MCF 10A (cell line): ENCODE data around the gene FNDC11. TPM values are rescaled to one million over a fixed set of nuclear protein-coding genes. Genes with fewer than 3 reads are reported as not detected.

ENCODE experiments used
- BruUV-seq: library from RNA; stranded (reverse); fragments of 400-500 nt; replicated peaks from 2 replicates; lab custom pipeline; 2021; lab: Mats Ljungman, UMichigan
- CTCF ChIA-PET: fragments of 300-600 bp; sonication (Branson Sonifier 250); formaldehyde crosslinking; extraction: SDS; loops from one replicate; lab custom pipeline; 2021; ENCODE audit warnings: antibody characterized with exemption, inconsistent platforms; lab: Yijun Ruan, JAX
- POLR2A ChIA-PET: fragments of 300-600, 350-650 bp; sonication (Branson Sonifier 250); formaldehyde crosslinking; extraction: SDS; loops from one replicate; lab custom pipeline; 2020; ENCODE audit warnings: antibody characterized with exemption, inconsistent platforms; lab: Yijun Ruan, JAX
- DNase-seq: peaks from one replicate; pipeline ENCODE4 v3.0.0-alpha.2; 2018; ENCODE audit not compliant: unreplicated experiment
- H3K27ac Mint-ChIP-seq: one replicate; pipeline ENCODE4 v1.8.0; 2022; ENCODE audit warnings: mild to moderate bottlenecking, low read depth, mixed read lengths; ENCODE audit not compliant: unreplicated experiment
- H3K27me3 Mint-ChIP-seq: one replicate; pipeline ENCODE4 v1.8.0; 2022; ENCODE audit warnings: mixed read lengths; ENCODE audit not compliant: insufficient read depth, unreplicated experiment
- H3K36me3 Mint-ChIP-seq: one replicate; pipeline ENCODE4 v1.8.0; 2022; ENCODE audit warnings: mild to moderate bottlenecking, moderate library complexity, mixed read lengths; ENCODE audit not compliant: insufficient read depth, unreplicated experiment
- H3K4me1 Mint-ChIP-seq: one replicate; pipeline ENCODE4 v1.8.0; 2022; ENCODE audit warnings: mixed read lengths; ENCODE audit not compliant: insufficient read depth, unreplicated experiment
- H3K4me3 Mint-ChIP-seq: one replicate; pipeline ENCODE4 v1.8.0; 2022; ENCODE audit warnings: mild to moderate bottlenecking, moderate library complexity, mixed read lengths; ENCODE audit not compliant: unreplicated experiment
- H3K9me3 Mint-ChIP-seq: one replicate; pipeline ENCODE4 v1.8.0; 2022; ENCODE audit warnings: mixed read lengths; ENCODE audit not compliant: unreplicated experiment
- CTCF ChIP-seq: fragments of 200-600 bp; IDR thresholded peaks from one replicate; pipeline ENCODE4 v1.8.0; 2022; ENCODE audit warnings: antibody characterized with exemption, mild to moderate bottlenecking; ENCODE audit not compliant: unreplicated experiment
- intact Hi-C: fragments of 100-400 bp; cut with micrococcal nuclease; formaldehyde crosslinking; loops from 2 replicates; pipeline ENCODE4 v1.14.1; 2022
- total RNA-seq: library from RNA; stranded (reverse); gene quantifications from 2 replicates; pipeline ENCODE4 v1.2.3, GENCODE V29; 2022

FNDC11 gene
- total RNA-seq, 1 experiment from 2014 or later = 2.4 TPM

DNA sequence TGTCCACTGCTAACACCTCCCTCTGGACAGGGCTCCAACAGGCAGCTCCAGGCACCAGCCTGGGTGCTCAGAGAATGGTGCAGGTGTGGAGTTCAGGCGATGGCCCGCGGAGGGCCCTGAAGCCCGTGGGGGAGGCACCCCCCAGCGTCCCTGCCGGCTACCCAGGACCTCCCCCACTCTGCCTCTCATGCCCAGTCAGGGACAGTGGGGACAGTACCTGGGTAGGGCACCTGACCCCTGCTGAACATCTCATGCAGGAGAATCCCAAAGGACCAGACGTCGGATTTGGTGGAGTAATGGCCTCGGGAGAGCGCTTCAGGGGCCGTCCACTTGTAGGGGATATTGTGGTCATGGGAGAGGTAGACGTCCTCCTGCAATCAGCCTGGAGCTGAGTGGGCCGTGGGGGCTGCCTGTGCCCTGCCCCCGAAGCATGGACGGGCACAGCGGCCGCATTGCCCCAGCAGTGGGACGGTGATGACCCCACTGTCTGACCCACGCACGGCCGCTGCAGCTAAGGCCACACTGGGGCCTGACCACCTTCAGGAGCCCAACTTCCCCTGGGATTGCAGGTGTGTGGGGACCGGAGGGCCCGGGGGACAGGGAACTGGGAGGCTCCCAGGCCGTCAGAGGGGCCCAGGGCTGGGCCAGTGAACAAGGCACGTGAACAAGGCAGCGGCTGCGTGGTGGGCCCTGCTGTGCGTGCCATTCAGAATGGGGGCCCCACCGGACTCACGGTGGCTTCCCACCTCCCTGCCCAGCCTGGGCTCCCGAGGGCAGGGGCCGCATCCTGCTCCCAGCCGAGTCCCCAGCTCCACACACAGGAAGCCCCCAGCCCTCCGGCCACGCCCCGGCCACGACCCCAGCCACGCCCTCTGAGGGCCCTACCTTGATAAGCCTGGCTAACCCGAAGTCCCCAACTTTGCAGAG lies 23.8 kb upstream of the FNDC11 start:
- CTCF ChIA-PET = interaction anchor here (1.1 to 1.2 kb wide), 2 partner anchors 9 to 508 kb away, joined by 3 to 5 read pairs; no protein-coding TSS in a partner anchor
- no peak overlapping the region for H3K4me3 Mint-ChIP-seq
- no peaks in the 10 kb centered on the region for H3K27me3 Mint-ChIP-seq
- H3K4me1 Mint-ChIP-seq = peaks cover 8% of the 10 kb centered on the region
- peaks cover under 1% of the 10 kb centered on the region for H3K36me3 Mint-ChIP-seq
- POLR2A ChIA-PET = interaction anchor here (0.6 to 11.8 kb wide), 7 partner anchors 6 to 382 kb away, joined by 3 to 124 read pairs (median 4); partner anchors contain the start of genes PPDPF and PTK6
- intact Hi-C loops = loop anchor here (10.0 kb wide), 1 partner anchor 115 kb away; no protein-coding TSS in a partner anchor
- TF ChIP-seq CTCF = no peak
- no TSS peak for BruUV-seq
- DNase-seq = no peak
- H3K9me3 Mint-ChIP-seq = no peaks in the 10 kb centered on the region
- no peak overlapping the region for H3K27ac Mint-ChIP-seq

DNA sequence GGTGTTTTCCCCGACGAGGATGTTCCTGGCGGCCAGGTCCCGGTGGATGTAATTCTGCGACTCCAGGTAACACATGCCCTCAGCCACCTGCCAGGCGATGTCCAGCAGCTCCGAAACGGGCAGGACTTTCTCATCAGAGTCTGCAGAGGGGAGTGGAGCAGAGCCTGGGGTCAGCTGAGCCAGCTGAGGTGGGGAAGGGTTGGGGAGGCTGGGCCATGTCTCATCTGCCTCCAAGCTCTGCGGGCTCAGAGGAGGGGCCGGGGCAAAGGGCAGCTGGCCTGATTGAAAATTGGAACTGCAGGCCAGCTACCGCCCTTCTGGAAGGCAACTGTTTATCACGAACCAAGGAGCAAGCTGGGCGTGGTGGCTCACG lies 23.2 kb upstream of the FNDC11 start:
- Mint-ChIP-seq H3K27me3 (no peaks in the 10 kb centered on the region), H3K36me3 (no peaks in the 10 kb centered on the region), H3K9me3 (no peaks in the 10 kb centered on the region), H3K4me1 (peaks cover 12% of the 10 kb centered on the region), H3K4me3 (no peak overlapping the region), H3K27ac (no peak overlapping the region)
- TF ChIP-seq CTCF = no peak
- no TSS peak for BruUV-seq
- no peak for DNase-seq
- POLR2A ChIA-PET = interaction anchor here (0.6 to 11.8 kb wide), 3 partner anchors 8 to 404 kb away, joined by 3 to 124 read pairs (median 3); partner anchors contain the start of gene PPDPF
- CTCF ChIA-PET = no interaction called here
- intact Hi-C loops = loop anchor here (10.0 kb wide), 1 partner anchor 114 kb away; no protein-coding TSS in a partner anchor

DNA sequence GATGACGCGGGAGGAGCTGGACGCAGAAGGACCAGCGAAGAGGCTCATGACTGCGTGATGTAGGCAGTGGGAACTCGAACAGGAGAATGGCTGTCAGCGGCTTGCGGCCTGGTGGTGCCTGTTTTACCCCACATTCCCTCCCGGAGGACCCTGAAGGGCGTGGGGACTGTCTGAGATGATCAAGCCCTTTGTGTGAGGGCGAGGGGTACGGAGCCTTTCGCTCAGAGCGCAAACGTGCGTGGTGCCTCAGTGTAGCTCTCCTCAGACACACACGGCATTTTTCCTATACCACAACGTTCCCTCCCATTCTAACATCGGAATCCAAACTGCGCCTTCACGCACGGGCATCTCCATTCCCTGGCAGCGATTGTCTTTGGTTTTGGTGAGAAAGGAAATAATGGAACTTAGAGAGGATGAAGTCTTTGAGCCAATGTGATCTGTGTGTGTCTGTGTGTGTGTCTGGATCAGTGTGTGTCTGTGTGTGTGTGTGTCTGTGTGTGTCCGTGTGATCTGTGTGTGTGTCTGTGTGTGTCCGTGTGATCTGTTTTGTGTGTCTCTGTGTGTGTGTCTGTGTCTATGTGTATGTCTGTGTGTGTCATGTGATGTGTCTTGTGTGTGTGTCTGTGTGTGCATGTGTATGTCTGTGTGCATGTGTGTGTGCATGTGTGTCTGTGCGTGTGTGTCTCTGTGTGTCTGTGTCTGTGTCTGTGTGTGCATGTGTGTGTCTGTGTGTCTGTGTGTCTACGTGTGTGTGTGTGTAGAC lies 22.1 kb upstream of the FNDC11 start:
- no peak for TF ChIP-seq CTCF
- H3K9me3 Mint-ChIP-seq = no peaks in the 10 kb centered on the region
- H3K4me3 Mint-ChIP-seq = no peak overlapping the region
- no peak overlapping the region for H3K27ac Mint-ChIP-seq
- no TSS peak for BruUV-seq
- peaks cover 21% of the 10 kb centered on the region for H3K4me1 Mint-ChIP-seq
- intact Hi-C loops = loop anchor here (10.0 kb wide), 1 partner anchor 113 kb away; no protein-coding TSS in a partner anchor
- DNase-seq = no peak
- H3K36me3 Mint-ChIP-seq = no peaks in the 10 kb centered on the region
- no peaks in the 10 kb centered on the region for H3K27me3 Mint-ChIP-seq
- ChIA-PET CTCF (interaction anchor here (0.9 kb wide), 1 partner anchor 36 kb away, joined by 4 read pairs; no protein-coding TSS in a partner anchor), POLR2A (interaction anchor here (11.8 kb wide), 1 partner anchor 10 kb away, joined by 124 read pairs; the partner anchor contains the start of gene PPDPF)
